Measurements from ENCODE around the gene GANAB.
A peak's percentile ranks its signal among the peaks of the same experiment; 100 is the strongest.

GANAB gene

GRCh38 chr11:62671608-62672389 is 25.4 kb upstream of the GANAB start, which contains the start of the genes LBHD1 and UQCC3:
LBHD1 (minus strand) TSS chr11:62672267; CDS start chr11:62670031, 2,236 bp downstream.
UQCC3 (plus strand) TSS chr11:62671673; CDS start chr11:62671746, 73 bp downstream.
- H3K27me3 ChIP-seq (ENCODE audit: control insufficient read depth in 1 of 2, insufficient read depth in 1 of 2, low read length in 2 of 2), result no peaks in the 10 kb centered on the region
- peak within 1 kb of the TSS; percentile 72 for H2AFZ ChIP-seq (ENCODE audit: low read depth, low read length)
- peak within 1 kb of the TSS; percentile 98 for H3K9ac ChIP-seq (ENCODE audit: low read length)
- peak within 1 kb of the TSS; percentile 46 for H2BK5ac ChIP-seq (ENCODE audit: low read depth, low read length, poor library complexity, severe bottlenecking)
- peak within 1 kb of the TSS; percentile 50 for H2AK5ac ChIP-seq (ENCODE audit: low read length, severe bottlenecking)
- WGBS, result under 1% methylated on average over 59 of the region's 59 CpGs
- peak within 1 kb of the TSS; percentile 29 to 35 for H2BK12ac ChIP-seq (ENCODE audit: low read length in 2 of 2)
- H3K4me3 ChIP-seq (ENCODE audit: insufficient read depth in 1 of 2, low read depth in 1 of 2, low read length in 2 of 2), result peak within 1 kb of the TSS; percentile 75 to 94
- H4K8ac ChIP-seq (ENCODE audit: low read length), result peak within 1 kb of the TSS; percentile 99
- H2BK15ac ChIP-seq (ENCODE audit: low read depth, poor library complexity, severe bottlenecking), result peak within 1 kb of the TSS; percentile 86
- H2BK120ac ChIP-seq (ENCODE audit: low read depth, low read length), result peak within 1 kb of the TSS; percentile 89
- no peaks in the 10 kb centered on the region for H3K9me3 ChIP-seq (ENCODE audit: control insufficient read depth, low read length)
- H3K36me3 ChIP-seq (ENCODE audit: control insufficient read depth in 1 of 2, insufficient read depth in 2 of 2, low read depth in 1 of 2, low read length in 2 of 2), result peaks cover 10 to 39% of the 10 kb centered on the region in 2 experiments
- DNase-seq, result peak; percentile 91
- H3K4me1 ChIP-seq (ENCODE audit: control insufficient read depth, insufficient read depth, low read depth, low read length), result peaks cover 11% of the 10 kb centered on the region
- peaks cover 11% of the 10 kb centered on the region for H3K79me1 ChIP-seq (replicated peaks; ENCODE audit: low read length, poor library complexity, severe bottlenecking)
- peak within 1 kb of the TSS in 1 of 2 experiments; percentile 92 for H3K23ac ChIP-seq (ENCODE audit: low read length in 2 of 2)
- peak within 1 kb of the TSS in 1 of 2 experiments; percentile 39 for H3K14ac ChIP-seq (ENCODE audit: low read length in 2 of 2)
- peak within 1 kb of the TSS; percentile 42 to 97 for H3K18ac ChIP-seq (ENCODE audit: low read depth in 1 of 2, low read length in 2 of 2)
- peak within 1 kb of the TSS; percentile 85 for H3K4me2 ChIP-seq (ENCODE audit: low read length, poor library complexity, severe bottlenecking)
- peak within 1 kb of the TSS; percentile 98 for H3K27ac ChIP-seq (ENCODE audit: low read length, poor library complexity, severe bottlenecking)
- H3K4ac ChIP-seq (ENCODE audit: low read depth in 1 of 2, low read length in 2 of 2), result peak within 1 kb of the TSS; percentile 94 to 97
- peak within 1 kb of the TSS; percentile 95 for H4K91ac ChIP-seq (ENCODE audit: low read length)

- peak overlapping the region; percentile 72 for H2AFZ ChIP-seq (ENCODE audit: low read depth, low read length)
- peak overlapping the region in 1 of 2 experiments; percentile 39 for H3K14ac ChIP-seq (ENCODE audit: low read length in 2 of 2)
- peak overlapping the region; percentile 98 for H3K9ac ChIP-seq (ENCODE audit: low read length)
- peak overlapping the region; percentile 85 for H3K4me2 ChIP-seq (ENCODE audit: low read length, poor library complexity, severe bottlenecking)
- peaks cover 5% of the 10 kb centered on the region for H3K79me1 ChIP-seq (replicated peaks; ENCODE audit: low read length, poor library complexity, severe bottlenecking)
- H4K8ac ChIP-seq (ENCODE audit: low read length), result peak overlapping the region; percentile 99
- no peak for DNase-seq
- H4K91ac ChIP-seq (ENCODE audit: low read length), result peak overlapping the region; percentile 95
- H3K36me3 ChIP-seq (ENCODE audit: control insufficient read depth in 1 of 2, insufficient read depth in 2 of 2, low read depth in 1 of 2, low read length in 2 of 2), result peaks cover 11 to 39% of the 10 kb centered on the region in 2 experiments
- H2AK5ac ChIP-seq (ENCODE audit: low read length, severe bottlenecking), result peak overlapping the region; percentile 39
- no peaks in the 10 kb centered on the region for H3K9me3 ChIP-seq (ENCODE audit: control insufficient read depth, low read length)
- no peak overlapping the region for H2BK15ac ChIP-seq (ENCODE audit: low read depth, poor library complexity, severe bottlenecking)
- no peaks in the 10 kb centered on the region for H3K27me3 ChIP-seq (ENCODE audit: control insufficient read depth in 1 of 2, insufficient read depth in 1 of 2, low read length in 2 of 2)
- WGBS, result 2% methylated on average over 17 of the region's 17 CpGs
- H3K18ac ChIP-seq (ENCODE audit: low read depth in 1 of 2, low read length in 2 of 2), result peak overlapping the region; percentile 42 to 88
- no peak overlapping the region for H2BK5ac ChIP-seq (ENCODE audit: low read depth, low read length, poor library complexity, severe bottlenecking)
- peak overlapping the region in 1 of 2 experiments; percentile 23 for H3K23ac ChIP-seq (ENCODE audit: low read length in 2 of 2)
- peak overlapping the region; percentile 98 for H3K27ac ChIP-seq (ENCODE audit: low read length, poor library complexity, severe bottlenecking)
- H3K4ac ChIP-seq (ENCODE audit: low read depth in 1 of 2, low read length in 2 of 2), result peak overlapping the region; percentile 94 to 97
- no peak overlapping the region for H2BK12ac ChIP-seq (ENCODE audit: low read length in 2 of 2)
- H3K4me3 ChIP-seq (ENCODE audit: insufficient read depth in 1 of 2, low read depth in 1 of 2, low read length in 2 of 2), result peak overlapping the region; percentile 75 to 94
- H3K4me1 ChIP-seq (ENCODE audit: control insufficient read depth, insufficient read depth, low read depth, low read length), result peaks cover 15% of the 10 kb centered on the region
- peak overlapping the region; percentile 89 for H2BK120ac ChIP-seq (ENCODE audit: low read depth, low read length)
These were observed 24.8 kb upstream of the GANAB start for GRCh38 chr11:62671236-62671607.

GRCh38 chr11:62669420-62670161 is 23.2 kb upstream of the GANAB start:
- peaks cover 5% of the 10 kb centered on the region for H3K79me1 ChIP-seq (replicated peaks; ENCODE audit: low read length, poor library complexity, severe bottlenecking)
- H3K27me3 ChIP-seq (ENCODE audit: control insufficient read depth in 1 of 2, insufficient read depth in 1 of 2, low read length in 2 of 2), result no peaks in the 10 kb centered on the region
- H3K9me3 ChIP-seq (ENCODE audit: control insufficient read depth, low read length), result no peaks in the 10 kb centered on the region
- no peak for DNase-seq
- H4K91ac ChIP-seq (ENCODE audit: low read length), result peak overlapping the region; percentile 29
- H3K18ac ChIP-seq (ENCODE audit: low read depth in 1 of 2, low read length in 2 of 2), result no peak overlapping the region
- H3K9ac ChIP-seq (ENCODE audit: low read length), result peak overlapping the region; percentile 39
- peak overlapping the region in 1 of 2 experiments; percentile 58 for H3K4ac ChIP-seq (ENCODE audit: low read depth in 1 of 2, low read length in 2 of 2)
- no peak overlapping the region for H2BK120ac ChIP-seq (ENCODE audit: low read depth, low read length)
- H2BK5ac ChIP-seq (ENCODE audit: low read depth, low read length, poor library complexity, severe bottlenecking), result no peak overlapping the region
- H2BK15ac ChIP-seq (ENCODE audit: low read depth, poor library complexity, severe bottlenecking), result no peak overlapping the region
- peak overlapping the region; percentile 79 for H4K8ac ChIP-seq (ENCODE audit: low read length)
- H3K23ac ChIP-seq (ENCODE audit: low read length in 2 of 2), result no peak overlapping the region
- H2AFZ ChIP-seq (ENCODE audit: low read depth, low read length), result no peak overlapping the region
- H2BK12ac ChIP-seq (ENCODE audit: low read length in 2 of 2), result peak overlapping the region in 1 of 2 experiments; percentile 44
- no peak overlapping the region for H3K27ac ChIP-seq (ENCODE audit: low read length, poor library complexity, severe bottlenecking)
- 79% methylated on average over 4 of the region's 4 CpGs for WGBS
- peaks cover 14 to 34% of the 10 kb centered on the region in 2 experiments for H3K36me3 ChIP-seq (ENCODE audit: control insufficient read depth in 1 of 2, insufficient read depth in 2 of 2, low read depth in 1 of 2, low read length in 2 of 2)
- H3K14ac ChIP-seq (ENCODE audit: low read length in 2 of 2), result no peak overlapping the region
- peaks cover 19% of the 10 kb centered on the region for H3K4me1 ChIP-seq (ENCODE audit: control insufficient read depth, insufficient read depth, low read depth, low read length)
- H3K4me2 ChIP-seq (ENCODE audit: low read length, poor library complexity, severe bottlenecking), result no peak overlapping the region
- peak overlapping the region in 1 of 2 experiments; percentile 33 for H3K4me3 ChIP-seq (ENCODE audit: insufficient read depth in 1 of 2, low read depth in 1 of 2, low read length in 2 of 2)
- H2AK5ac ChIP-seq (ENCODE audit: low read length, severe bottlenecking), result no peak overlapping the region

- Histone ChIP-seq H3K27me3 (ENCODE audit: control insufficient read depth in 1 of 2, insufficient read depth in 1 of 2, low read length in 2 of 2) (no peaks in the 10 kb centered on the region), H2BK15ac (ENCODE audit: low read depth, poor library complexity, severe bottlenecking) (no peak overlapping the region), H2BK120ac (ENCODE audit: low read depth, low read length) (no peak overlapping the region), H2BK5ac (ENCODE audit: low read depth, low read length, poor library complexity, severe bottlenecking) (no peak overlapping the region), H3K14ac (ENCODE audit: low read length in 2 of 2) (no peak overlapping the region), H3K18ac (ENCODE audit: low read depth in 1 of 2, low read length in 2 of 2) (no peak overlapping the region), H3K23ac (ENCODE audit: low read length in 2 of 2) (no peak overlapping the region), H4K8ac (ENCODE audit: low read length) (no peak overlapping the region), H3K4me2 (ENCODE audit: low read length, poor library complexity, severe bottlenecking) (no peak overlapping the region), H3K36me3 (ENCODE audit: control insufficient read depth in 1 of 2, insufficient read depth in 2 of 2, low read depth in 1 of 2, low read length in 2 of 2) (peaks cover 19 to 33% of the 10 kb centered on the region in 2 experiments), H2AFZ (ENCODE audit: low read depth, low read length) (no peak overlapping the region), H3K79me1 (replicated peaks; ENCODE audit: low read length, poor library complexity, severe bottlenecking) (peaks cover 10% of the 10 kb centered on the region), H2AK5ac (ENCODE audit: low read length, severe bottlenecking) (no peak overlapping the region), H4K91ac (ENCODE audit: low read length) (no peak overlapping the region), H3K9me3 (ENCODE audit: control insufficient read depth, low read length) (no peaks in the 10 kb centered on the region), H3K27ac (ENCODE audit: low read length, poor library complexity, severe bottlenecking) (no peak overlapping the region), H3K4me3 (ENCODE audit: insufficient read depth in 1 of 2, low read depth in 1 of 2, low read length in 2 of 2) (peak overlapping the region in 1 of 2 experiments; percentile 94), H3K9ac (ENCODE audit: low read length) (peak overlapping the region; percentile 95), H2BK12ac (ENCODE audit: low read length in 2 of 2) (no peak overlapping the region), H3K4ac (ENCODE audit: low read depth in 1 of 2, low read length in 2 of 2) (no peak overlapping the region), H3K4me1 (ENCODE audit: control insufficient read depth, insufficient read depth, low read depth, low read length) (peaks cover 15% of the 10 kb centered on the region)
- no peak for DNase-seq
- WGBS, result 100% methylated on average over 1 of the region's 2 CpGs
These were observed 21.0 kb upstream of the GANAB start for GRCh38 chr11:62667460-62667859.
